Measurements from ENCODE around the gene IRF2.
A peak's percentile ranks its signal among the peaks of the same experiment; 100 is the strongest.
"Not testable (repeated sequence)": the region's sequence is repeated elsewhere in the genome, so short reads cannot be mapped to it uniquely, and the experiment has no call there.

The IRF2 gene

DNA sequence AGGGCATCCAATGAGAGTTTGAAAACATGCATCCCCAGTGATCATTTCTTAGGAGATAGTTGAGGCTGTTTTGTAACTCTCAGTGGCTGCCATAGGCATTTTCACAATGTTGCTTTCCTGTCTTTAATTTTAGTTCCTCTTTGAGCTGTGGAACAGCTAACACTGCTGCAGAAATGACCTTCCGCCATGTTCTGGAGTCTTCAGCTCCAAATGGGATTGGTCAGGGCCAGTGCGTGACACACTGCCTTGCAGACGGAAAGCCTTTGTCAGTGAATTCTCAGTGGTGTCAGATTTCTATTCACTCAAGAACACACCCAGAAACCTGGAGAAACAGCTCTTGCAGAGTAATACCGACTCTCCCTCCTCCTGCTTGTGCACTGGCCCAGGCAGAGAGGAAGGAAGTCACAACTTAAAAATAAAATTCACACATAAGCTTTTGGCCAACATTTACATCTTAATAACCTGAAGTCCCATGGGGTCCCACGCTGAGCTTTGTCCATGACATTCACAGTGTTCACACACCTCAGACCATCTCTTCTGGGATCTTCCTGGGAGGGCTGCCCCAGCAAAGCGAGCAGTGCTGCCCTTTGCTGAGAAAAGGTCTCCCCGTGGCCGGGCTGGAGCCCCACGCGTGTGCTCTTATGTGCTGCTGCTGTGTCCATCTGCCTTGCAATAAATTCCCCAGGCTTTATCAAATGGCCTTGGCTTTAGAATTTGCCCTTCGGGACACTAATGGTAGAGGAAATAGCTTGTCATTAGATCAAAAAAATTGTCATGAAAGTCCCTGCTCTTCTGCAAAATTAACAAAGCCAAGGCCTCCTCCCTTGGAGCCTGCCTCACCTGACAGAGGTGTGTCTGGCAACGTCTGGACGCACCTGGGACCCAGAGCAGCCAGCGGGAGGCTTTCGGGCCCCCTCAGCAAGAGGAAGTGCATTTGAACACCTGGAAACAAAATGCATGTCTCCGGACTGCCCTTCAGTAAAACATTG is 126.8 kb downstream of the IRF2 start:
- no peak for DNase-seq (ENCODE audit: low read depth in 3 of 3)

DNA sequence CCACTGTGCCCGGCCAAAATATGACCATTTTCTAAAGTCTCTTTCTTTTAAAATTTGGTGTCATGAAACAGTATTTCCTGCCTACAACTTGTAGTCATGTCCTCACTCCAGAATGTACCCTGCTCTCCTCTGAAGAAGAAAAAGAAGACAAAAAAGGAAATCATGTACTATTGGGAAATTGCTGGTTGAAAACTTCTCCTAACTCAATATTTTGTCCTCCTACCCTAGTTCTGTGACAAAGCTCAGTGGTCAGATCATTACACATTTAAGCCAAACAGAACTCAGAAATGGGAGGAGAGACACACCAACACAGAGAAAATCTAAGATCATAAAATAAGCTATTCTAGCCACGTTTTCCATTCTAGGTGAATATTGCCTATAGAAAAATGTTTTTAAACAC is 127.7 kb downstream of the IRF2 start:
- no peak for DNase-seq (ENCODE audit: low read depth in 3 of 3)

DNA sequence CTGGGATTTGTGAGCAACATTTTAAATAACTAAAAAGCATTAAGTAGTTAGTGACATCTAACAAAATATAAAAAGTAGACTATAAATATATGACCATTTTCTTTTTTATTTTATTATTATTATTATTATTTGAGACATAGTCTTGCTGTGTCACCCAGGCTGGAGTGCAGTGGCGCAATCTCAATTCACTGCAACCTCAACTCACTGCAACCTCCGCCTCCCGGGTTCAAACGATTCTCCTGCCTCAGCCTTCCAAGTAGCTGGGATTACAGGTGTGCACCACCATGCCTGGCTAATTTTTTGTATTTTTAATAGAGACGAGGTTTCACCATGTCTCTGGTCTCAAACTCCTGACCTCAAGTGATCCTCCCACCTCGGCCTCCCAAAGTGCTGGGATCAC is 128.1 kb downstream of the IRF2 start:
- DNase-seq (ENCODE audit: low read depth in 3 of 3): not testable (repeated sequence)

DNA sequence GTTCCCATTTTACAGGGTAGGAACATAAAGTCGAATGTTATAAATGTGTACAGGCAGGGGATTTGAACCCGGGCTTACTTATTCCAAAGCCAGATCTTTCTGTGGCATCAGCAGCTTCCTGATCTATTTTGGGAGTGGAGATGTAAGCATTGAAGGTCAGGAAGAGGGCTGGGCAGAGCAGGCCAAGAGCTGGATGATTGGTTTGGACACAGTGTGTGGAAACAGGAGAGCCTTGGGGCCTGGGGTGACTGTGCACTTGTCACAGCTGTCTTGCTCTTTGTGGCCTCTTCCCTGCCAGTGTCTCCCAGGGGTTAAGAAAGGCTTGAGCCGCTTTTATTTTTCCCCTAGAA is 128.8 kb downstream of the IRF2 start:
- no peak for DNase-seq (ENCODE audit: low read depth in 3 of 3)

DNA sequence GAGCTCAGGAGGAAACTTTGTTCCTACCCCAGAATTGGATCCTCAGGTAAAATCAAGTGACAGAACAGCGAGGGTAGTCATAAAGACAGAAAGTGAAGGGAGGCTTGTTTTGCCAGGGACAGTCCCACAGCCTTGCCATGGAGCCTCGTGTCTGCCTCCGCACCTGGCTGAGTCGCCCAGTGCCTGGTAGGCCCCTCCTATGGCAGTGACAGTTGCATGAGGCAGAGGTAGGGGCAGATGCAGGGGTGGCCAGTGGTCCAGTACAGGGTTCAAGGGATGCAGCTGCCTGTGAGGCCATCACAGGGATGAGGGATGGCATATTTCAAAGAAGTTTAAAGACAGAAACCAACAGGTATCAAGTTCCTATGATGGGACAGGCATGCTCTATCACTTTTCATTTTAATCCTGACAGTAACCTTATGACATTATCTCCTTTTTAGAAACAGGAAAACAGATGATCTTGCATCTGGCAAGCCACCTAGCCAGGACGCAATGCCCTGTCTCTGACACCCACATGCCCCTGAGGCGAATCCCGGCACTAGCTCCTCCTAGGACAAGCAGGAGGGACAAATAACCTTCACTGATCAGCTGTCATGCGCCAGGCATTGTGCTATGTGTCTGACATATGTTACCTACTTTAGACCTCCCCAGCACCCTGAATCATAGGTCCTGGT is 129.3 kb downstream of the IRF2 start:
- DNase-seq (ENCODE audit: low read depth in 3 of 3): peak in 1 of 3 experiments; percentile 14

DNA sequence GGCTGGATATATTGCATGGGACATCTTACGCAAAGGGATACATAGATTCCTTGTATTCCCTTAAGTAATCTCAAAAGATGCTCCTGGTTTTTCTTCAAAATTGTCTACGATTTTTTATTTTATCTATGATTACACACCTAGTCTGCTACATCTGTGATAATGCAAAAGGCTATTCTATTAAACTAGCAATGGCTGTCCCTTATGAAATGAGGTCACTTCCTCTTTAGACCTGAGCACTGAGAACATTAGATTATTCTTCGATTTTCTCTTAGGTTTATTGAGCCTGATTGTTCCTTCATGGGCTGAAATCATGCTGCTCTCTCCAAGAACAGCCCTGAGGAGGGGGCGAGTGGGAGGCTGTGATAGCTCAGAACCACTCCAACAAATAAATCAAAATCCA is 129.9 kb downstream of the IRF2 start:
- DNase-seq (ENCODE audit: low read depth in 3 of 3): no peak

DNA sequence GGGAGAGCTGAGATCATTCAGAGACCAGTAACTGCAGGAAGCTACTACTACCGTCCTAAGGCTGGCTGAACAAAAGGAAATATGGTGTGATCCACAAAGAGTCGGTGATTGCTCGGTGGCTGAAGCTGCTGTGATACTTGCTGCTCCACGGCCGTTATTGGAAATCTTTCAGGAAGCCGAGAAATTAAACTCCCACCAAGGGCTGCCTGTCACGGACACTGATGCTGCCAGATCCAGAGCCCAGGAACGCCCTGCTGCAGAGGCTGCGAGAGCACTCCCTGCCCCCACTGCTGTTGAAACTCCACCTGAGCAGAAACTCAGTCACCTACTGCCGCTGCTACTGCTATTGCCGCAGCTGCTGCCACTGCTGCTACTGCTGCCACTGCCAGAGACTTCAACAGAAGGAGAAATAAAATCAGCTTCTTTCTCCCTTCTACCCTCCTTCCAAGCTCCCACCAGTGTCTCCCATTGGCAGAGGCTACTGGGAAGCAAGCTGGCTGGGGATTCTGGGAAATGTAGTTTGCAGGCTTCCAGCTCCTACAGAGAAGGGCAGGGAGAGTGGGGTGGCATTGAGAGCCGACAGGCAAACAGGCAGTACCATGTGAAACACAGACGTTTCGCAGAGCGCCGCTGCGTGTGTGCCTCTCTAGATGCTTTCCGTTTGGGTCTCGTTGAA is 130.7 kb downstream of the IRF2 start:
- DNase-seq (ENCODE audit: low read depth in 3 of 3): peak; percentile 8 to 25 (median 13)

DNA sequence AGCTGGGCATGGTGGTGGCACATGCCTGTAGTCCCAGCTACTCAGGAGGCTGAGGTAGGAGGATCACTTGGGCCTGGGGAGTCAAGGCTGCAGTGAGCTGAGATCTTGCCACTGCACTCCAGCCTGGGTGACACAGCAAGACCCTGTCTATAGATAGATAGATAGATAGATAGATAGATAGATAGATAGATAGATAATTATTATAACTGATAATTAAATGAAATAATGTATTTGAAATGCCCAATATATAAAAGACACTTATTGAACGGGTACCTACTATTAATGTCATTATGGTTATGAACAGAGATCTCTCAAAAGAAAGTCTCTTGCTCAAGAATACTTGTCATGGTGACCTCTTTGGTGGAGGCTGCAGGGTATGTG is 131.5 kb downstream of the IRF2 start:
- DNase-seq (ENCODE audit: low read depth in 3 of 3): not testable (repeated sequence)

DNA sequence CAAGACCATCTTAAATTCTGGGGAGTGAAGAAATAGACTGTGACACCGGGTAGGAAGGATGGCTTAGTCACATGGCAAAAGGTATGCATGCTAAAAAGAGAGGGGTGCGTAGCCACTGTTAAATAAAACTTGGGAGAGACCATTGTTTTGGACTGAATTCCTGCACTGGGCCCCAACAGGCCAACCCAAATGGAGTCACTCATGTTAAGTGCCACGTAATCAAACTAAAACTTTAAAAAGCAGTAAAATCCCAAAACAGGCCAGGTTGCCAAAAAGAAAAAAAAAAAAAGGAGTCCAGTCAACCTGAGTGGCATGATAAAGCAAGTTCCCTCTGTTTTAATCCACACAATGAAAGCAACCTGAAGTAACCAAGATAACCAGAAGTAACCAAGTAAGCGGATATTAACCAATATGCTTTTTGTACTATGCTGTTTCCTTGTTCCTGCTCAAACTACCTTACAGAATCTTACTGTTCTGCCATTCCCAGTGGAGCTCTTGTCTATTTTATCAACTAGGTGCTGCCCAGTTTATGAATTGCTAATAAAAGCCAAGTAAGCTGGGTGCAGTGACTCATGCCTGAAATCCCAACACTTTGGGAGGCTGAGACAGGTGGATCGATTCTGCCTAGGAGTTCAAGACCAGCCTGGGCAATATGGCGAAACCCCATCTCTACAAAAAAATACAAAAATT is 132.0 kb downstream of the IRF2 start:
- no peak for DNase-seq (ENCODE audit: low read depth in 3 of 3)

DNA sequence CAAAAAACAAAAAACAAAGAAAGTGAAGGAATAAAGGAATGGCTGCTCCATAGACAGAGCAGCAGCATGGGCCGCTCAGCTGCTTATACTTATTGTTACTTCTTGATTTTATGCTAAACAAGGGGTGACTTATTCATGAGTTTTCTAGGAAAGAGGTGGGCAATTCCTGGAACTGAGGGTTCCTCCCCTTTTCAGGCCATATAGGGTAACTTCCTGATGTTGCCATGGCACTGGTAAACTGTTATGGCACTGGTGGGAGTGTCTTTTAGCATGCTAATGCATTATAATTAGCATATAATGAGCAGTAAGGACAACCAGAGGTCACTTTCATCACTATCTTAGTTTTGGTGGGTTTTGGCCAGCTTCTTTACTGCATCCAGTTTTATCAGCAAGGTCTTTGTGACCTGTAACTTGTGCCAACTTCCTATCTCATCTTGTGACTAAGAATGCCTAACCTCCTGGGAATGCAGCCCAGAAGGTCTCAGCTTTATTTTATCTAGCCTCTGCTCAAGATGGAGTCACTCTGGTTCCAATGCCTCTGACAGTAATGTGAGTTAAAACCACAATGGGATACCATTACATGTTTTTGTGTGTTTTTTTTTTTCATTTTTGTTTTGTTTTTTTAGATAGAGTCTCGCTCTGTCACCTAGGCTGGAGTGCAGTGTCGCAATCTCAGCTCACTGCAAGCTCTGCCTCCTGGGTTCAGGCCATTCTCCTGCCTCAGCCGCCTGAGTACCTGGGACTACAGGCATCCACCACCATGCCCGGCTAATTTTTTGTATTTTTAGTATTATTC is 134.8 kb downstream of the IRF2 start:
- DNase-seq (ENCODE audit: low read depth in 3 of 3): not testable (repeated sequence)

DNA sequence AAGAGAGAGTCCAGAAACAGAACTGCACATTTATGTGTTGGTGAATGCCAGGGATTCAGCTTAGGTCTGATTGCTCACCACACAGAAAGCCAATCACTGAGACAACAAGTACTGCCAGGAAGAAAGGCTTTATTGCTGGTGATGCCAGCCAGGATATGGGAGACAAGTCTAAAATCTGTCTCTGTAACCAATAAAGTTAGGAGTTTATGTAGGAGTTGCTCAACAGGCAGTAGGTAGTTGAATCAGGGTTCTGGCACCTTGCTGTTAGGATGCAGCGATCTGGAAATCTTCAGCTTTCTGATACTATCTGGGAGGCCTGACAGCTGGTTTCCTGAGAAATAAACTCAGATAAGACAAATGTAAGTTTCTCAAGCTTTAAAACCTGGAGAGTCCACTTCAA is 136.4 kb downstream of the IRF2 start:
- DNase-seq (ENCODE audit: low read depth in 3 of 3): no peak
